Right cardiac atrium (tissue), 5 donors: Measurements from ENCODE around the gene ZBTB44. TPM values are rescaled to one million over a fixed set of nuclear protein-coding genes. Genes with fewer than 3 reads are reported as not detected.
A peak's percentile ranks its signal among the peaks of the same experiment; 100 is the strongest.

Experiments used
- ATAC-seq, 2 donors: fragments of 200-7000 bp; cut with Tn5 transposase; one replicate each; pipeline versions ENCODE4 v1.8.0 to v1.9.1; 2020; ENCODE audit warnings: moderate library complexity in 2 of 2, mild to moderate bottlenecking in 1 of 2
- DNase-seq, 3 donors: peaks; one replicate each; pipeline ENCODE4 v3.0.0-alpha.2; 2020
- H3K27ac ChIP-seq: one replicate; pipeline ENCODE4 v1.5.1; 2013; ENCODE audit warnings: mild to moderate bottlenecking, low read length, control low read depth, moderate library complexity
- H3K27me3 ChIP-seq: one replicate; pipeline ENCODE4 v1.6.1; 2013; ENCODE audit not compliant: control insufficient read depth, insufficient read depth
- H3K4me1 ChIP-seq: one replicate; pipeline ENCODE4 v1.6.1; 2013; ENCODE audit warnings: low read length; ENCODE audit not compliant: control insufficient read depth, insufficient read depth
- H3K4me3 ChIP-seq: one replicate; pipeline ENCODE4 v1.5.1; 2013; ENCODE audit warnings: low read length, control low read depth
- H3K9me3 ChIP-seq: one replicate; pipeline ENCODE4 v1.6.1; 2013; ENCODE audit warnings: low read length; ENCODE audit not compliant: control insufficient read depth
- WGBS: extraction: QIAGEN DNeasy Blood & Tissue Kit; methylation state at CpG from one replicate; pipeline ENCODE4 v1.1.7; 2013; 5-methylcytosine and 5-hydroxymethylcytosine counted together
- intact Hi-C, 4 donors: fragments of 100-400 bp; cut with DNase I; formaldehyde crosslinking; loops; one replicate each; pipeline versions ENCODE4 v1.11.0 to v1.14.0; 2022 to 2023
- polyA plus RNA-seq: library from polyadenylated mRNA; stranded (reverse); fragments of 200-250 nt; gene quantifications from one replicate; pipeline ENCODE4 v1.2.3, GENCODE V29; 2013
- total RNA-seq, 4 donors: library from RNA; stranded (reverse); fragmentation: NEBNext Ultra II Directional; extraction: Animal tissue kit (Norgen Biotek cat#: 25700); gene quantifications; one replicate each; pipeline ENCODE4 v1.2.1, GENCODE V29; 2021
- donor health status: healthy with polysubstance abuse.
- donor health status: DM: no; HTN: yes; CAD: no.
- donor health status: DM: no; HTN: no; CAD: no.
- donor health status: DM: no; HTN: yes; CAD: no; lungs with severe emphysema.
- donor health status: DM: yes; HTN: yes; CAD: no.

The ZBTB44 gene
- total and polyA plus RNA-seq, 5 donors, result 16.2 to 47.0 (median 45.6) TPM

- no peak for DNase-seq
- H3K27me3 ChIP-seq, result no peaks in the 10 kb centered on the region
- H3K4me3 ChIP-seq, result no peak overlapping the region
- ATAC-seq, result no peak
- intact Hi-C loops, result no loop called here
- H3K9me3 ChIP-seq, result no peaks in the 10 kb centered on the region
- no peaks in the 10 kb centered on the region for H3K4me1 ChIP-seq
- H3K27ac ChIP-seq, result no peak overlapping the region
- 93% methylated on average over 11 of the region's 11 CpGs for WGBS
These were observed 110.0 kb downstream of the ZBTB44 start for GRCh38 chr11:130204703-130205095.

GRCh38 chr11:130203766-130204702 lies 110.7 kb downstream of the ZBTB44 start:
- intact Hi-C loops, result no loop called here
- WGBS, result 85% methylated on average over 27 of the region's 27 CpGs
- peak in 1 of 3 donors; percentile 18 for DNase-seq
- Histone ChIP-seq H3K27me3 (no peaks in the 10 kb centered on the region), H3K4me3 (no peak overlapping the region), H3K4me1 (no peaks in the 10 kb centered on the region), H3K27ac (no peak overlapping the region), H3K9me3 (no peaks in the 10 kb centered on the region)
- no peak for ATAC-seq

- intact Hi-C loops, result no loop called here
These were observed 111.7 kb downstream of the ZBTB44 start for GRCh38 chr11:130202818-130203689.

GRCh38 chr11:130202009-130202817 lies 112.5 kb downstream of the ZBTB44 start:
- no peak for ATAC-seq
- no peak overlapping the region for H3K4me3 ChIP-seq
- no peak overlapping the region for H3K27ac ChIP-seq
- H3K9me3 ChIP-seq, result no peaks in the 10 kb centered on the region
- no peaks in the 10 kb centered on the region for H3K4me1 ChIP-seq
- intact Hi-C loops, result no loop called here
- 82% methylated on average over 12 of the region's 12 CpGs for WGBS
- no peak for DNase-seq
- no peaks in the 10 kb centered on the region for H3K27me3 ChIP-seq

More at GRCh38 chr11:130202818-130203689, 111.7 kb downstream of the ZBTB44 start:
- Histone ChIP-seq H3K4me1 (no peaks in the 10 kb centered on the region), H3K4me3 (no peak overlapping the region), H3K27me3 (no peaks in the 10 kb centered on the region), H3K9me3 (no peaks in the 10 kb centered on the region), H3K27ac (no peak overlapping the region)
- no peak for ATAC-seq
- peak in 1 of 3 donors; percentile 41 for DNase-seq
- 79% methylated on average over 25 of the region's 25 CpGs for WGBS

GRCh38 chr11:130201026-130201425 lies 113.7 kb downstream of the ZBTB44 start:
- ATAC-seq, result no peak
- WGBS, result 94% methylated on average over 7 of the region's 7 CpGs
- H3K4me3 ChIP-seq, result no peak overlapping the region
- intact Hi-C loops, result no loop called here
- no peak overlapping the region for H3K27ac ChIP-seq
- no peak for DNase-seq
- H3K9me3 ChIP-seq, result no peaks in the 10 kb centered on the region
- no peaks in the 10 kb centered on the region for H3K4me1 ChIP-seq
- no peaks in the 10 kb centered on the region for H3K27me3 ChIP-seq

GRCh38 chr11:130199792-130200191 lies 114.9 kb downstream of the ZBTB44 start:
- no peak for DNase-seq
- Histone ChIP-seq H3K27me3 (no peaks in the 10 kb centered on the region), H3K9me3 (no peaks in the 10 kb centered on the region), H3K27ac (no peak overlapping the region), H3K4me3 (no peak overlapping the region), H3K4me1 (no peaks in the 10 kb centered on the region)
- no peak for ATAC-seq
- intact Hi-C loops, result no loop called here
- WGBS, result 83% methylated on average over 12 of the region's 12 CpGs

DNA sequence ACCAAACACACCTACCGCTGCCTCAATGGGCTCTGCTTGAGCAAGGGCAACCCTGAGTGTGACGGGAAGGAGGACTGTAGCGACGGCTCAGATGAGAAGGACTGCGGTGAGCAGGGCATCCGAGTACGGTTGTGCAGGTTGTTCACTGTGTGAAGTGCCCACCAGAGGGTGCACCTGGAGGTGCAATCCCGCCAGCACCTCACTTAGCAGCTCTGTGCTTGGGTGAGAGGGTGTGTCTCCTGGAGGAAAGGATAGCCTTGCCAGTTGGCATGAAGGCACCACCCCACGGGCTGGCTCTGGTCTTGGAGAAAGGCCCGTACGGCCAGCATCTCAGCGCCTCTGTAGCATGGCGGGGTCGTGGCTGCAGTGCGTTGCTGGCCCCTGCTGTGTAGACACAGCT lies 115.8 kb downstream of the ZBTB44 start:
- H3K4me3 ChIP-seq, result no peak overlapping the region

DNA sequence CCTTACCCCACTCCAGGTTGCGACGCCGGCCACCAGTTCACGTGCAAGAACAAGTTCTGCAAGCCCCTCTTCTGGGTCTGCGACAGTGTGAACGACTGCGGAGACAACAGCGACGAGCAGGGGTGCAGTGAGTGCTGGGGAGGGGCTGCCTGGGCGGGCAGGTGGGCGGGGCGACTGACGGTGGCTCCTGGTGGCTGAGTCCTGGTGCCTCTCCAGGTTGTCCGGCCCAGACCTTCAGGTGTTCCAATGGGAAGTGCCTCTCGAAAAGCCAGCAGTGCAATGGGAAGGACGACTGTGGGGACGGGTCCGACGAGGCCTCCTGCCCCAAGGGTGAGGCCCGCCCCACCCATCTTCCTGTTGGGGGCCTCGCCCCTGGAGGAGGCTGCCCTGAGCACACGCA lies 116.4 kb downstream of the ZBTB44 start:
- Histone ChIP-seq H3K27me3 (no peaks in the 10 kb centered on the region), H3K4me3 (no peak overlapping the region), H3K27ac (no peak overlapping the region), H3K9me3 (no peaks in the 10 kb centered on the region), H3K4me1 (no peaks in the 10 kb centered on the region)
- ATAC-seq (no peak), DNase-seq (no peak)
- 79% methylated on average over 22 of the region's 22 CpGs for WGBS
- intact Hi-C loops, result no loop called here

More for the DNA sequence above, 115.8 kb downstream of the ZBTB44 start:
- intact Hi-C loops, result no loop called here
- no peak for DNase-seq
- Histone ChIP-seq H3K9me3 (no peaks in the 10 kb centered on the region), H3K27ac (no peak overlapping the region), H3K27me3 (no peaks in the 10 kb centered on the region), H3K4me1 (no peaks in the 10 kb centered on the region)
- ATAC-seq, result no peak
- 92% methylated on average over 15 of the region's 15 CpGs for WGBS

DNA sequence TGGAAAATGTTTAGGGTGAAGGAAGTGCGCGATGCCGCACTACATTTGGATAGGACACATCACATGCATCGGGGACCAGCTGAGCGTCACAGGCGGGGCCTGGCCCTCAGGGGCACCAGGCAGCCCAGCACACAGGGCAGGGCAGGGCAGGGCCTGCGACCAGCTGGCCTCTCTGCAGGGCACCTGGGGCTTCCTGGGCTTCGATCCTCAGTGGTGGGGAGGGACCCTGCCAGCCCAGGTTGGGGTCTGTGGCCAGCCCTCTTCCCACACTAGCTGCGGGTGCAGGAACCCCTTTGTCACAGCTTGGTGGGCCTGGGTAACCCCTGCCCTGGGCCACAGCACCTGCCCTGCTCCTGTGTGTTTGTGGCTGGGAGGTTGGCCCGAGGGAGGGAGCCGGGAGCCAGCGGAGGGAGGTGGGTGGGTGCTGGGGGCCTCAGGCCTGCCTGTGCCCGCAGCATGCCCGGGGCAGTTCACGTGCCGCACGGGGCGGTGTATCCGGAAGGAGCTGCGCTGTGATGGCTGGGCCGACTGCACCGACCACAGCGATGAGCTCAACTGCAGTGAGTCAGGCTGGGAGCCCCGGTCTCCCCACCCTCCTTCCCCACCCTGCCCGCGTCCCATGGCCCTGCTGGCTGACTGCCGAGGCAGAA lies 117.2 kb downstream of the ZBTB44 start:
- Histone ChIP-seq H3K4me1 (no peaks in the 10 kb centered on the region), H3K27ac (no peak overlapping the region), H3K4me3 (no peak overlapping the region), H3K27me3 (no peaks in the 10 kb centered on the region), H3K9me3 (no peaks in the 10 kb centered on the region)
- intact Hi-C loops, result no loop called here
- WGBS, result 91% methylated on average over 27 of the region's 27 CpGs
- ATAC-seq (peak in 1 of 2 donors; percentile 10), DNase-seq (no peak)
